HUDEP-2 (cell line): ENCODE data around the gene PLEKHG2.
A peak's percentile ranks its signal among the peaks of the same experiment; 100 is the strongest.

Source experiments
- DNase-seq, 76 experiments: peaks; one replicate each; lab custom pipeline; 2025; ENCODE audit not compliant: unreplicated experiment in 76 of 76; lab: John Stamatoyannopoulos, UW

PLEKHG2 gene

DNA sequence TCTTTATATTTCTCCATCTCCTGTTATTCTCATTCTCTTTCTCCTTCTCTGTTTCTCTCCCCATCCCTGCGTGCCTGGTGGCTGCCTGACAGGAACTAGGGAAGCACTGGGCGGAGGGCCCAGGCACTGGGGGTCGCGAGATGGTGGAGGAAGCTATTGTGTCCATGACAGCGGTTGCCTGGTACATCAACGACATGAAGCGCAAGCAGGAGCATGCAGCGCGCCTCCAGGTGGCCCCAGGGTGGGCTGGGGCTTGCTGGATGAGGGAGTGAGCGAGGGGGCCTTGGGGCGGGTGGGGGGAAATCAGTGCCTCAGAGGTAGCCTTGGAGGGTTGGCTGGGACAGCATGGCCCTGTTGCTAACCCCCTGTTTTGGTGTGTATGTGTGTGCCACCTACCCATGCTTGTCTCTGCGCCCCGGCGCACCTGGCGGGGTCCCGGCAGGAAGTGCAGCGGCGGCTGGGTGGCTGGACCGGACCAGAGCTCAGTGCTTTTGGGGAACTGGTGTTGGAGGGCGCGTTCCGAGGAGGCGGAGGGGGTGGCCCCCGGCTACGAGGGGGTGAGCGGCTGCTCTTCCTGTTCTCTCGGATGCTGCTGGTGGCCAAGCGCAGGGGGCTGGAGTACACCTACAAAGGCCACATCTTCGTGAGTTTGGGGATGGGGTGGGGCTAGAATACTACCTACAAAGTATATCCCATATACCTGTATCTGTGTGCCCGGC lies 5.2 kb downstream of the PLEKHG2 start:
- DNase-seq, result no peak

DNA sequence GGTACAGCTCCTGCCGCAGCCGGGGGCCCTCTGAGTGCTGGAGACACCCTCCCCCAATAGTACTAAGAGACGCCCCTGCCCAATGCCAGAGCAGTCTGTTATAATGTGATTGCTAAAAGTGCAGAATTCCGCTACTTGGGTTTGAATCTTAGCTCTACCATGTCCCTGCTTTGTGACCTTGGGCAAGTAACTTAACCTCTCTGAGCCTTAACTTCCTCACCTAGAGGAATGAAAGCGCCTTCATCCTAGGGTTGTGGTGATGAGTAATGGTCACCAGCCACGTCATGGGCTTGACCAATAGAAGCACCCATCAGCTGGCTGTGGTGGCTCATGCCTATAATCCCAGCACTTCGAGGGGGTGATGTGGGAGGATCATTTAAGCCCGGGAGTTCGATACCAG lies 6.5 kb downstream of the PLEKHG2 start:
- no peak for DNase-seq

DNA sequence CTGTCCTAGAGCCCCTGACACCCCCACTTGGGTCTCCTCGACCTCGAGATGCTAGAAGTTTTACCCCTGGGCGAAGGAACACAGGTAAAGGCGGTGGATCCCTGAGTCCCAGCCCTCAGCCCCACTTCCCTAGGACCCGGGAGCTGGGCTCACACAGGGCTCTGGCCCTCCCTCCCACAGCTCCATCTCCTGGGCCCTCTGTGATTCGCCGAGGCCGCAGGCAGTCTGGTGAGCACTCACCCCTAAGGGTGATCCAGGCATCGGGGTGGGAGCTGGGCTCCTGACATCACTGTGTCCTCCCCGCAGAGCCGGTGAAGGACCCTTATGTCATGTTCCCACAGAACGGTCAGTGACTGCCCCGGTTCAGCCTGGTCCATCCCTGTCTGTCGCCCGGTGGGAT lies 8.3 kb downstream of the PLEKHG2 start:
- DNase-seq, result no peak

DNA sequence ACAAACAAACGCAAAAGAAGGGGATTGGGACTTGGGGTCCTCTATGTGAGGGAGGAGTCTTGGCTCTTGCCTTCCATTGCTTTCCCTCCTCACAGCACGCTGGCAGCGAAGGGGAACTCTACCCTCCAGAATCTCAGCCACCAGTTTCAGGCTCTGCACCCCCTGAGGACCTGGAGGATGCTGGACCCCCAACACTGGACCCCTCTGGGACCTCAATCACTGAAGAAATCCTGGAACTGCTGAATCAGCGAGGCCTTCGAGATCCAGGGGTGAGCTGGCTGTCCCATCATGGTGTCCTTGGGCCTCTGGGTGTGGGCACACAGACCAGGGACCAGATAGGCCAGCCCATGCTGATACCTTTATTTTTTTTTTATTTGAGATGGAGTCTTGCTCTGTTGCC lies 9.6 kb downstream of the PLEKHG2 start:
- DNase-seq, result no peak

DNA sequence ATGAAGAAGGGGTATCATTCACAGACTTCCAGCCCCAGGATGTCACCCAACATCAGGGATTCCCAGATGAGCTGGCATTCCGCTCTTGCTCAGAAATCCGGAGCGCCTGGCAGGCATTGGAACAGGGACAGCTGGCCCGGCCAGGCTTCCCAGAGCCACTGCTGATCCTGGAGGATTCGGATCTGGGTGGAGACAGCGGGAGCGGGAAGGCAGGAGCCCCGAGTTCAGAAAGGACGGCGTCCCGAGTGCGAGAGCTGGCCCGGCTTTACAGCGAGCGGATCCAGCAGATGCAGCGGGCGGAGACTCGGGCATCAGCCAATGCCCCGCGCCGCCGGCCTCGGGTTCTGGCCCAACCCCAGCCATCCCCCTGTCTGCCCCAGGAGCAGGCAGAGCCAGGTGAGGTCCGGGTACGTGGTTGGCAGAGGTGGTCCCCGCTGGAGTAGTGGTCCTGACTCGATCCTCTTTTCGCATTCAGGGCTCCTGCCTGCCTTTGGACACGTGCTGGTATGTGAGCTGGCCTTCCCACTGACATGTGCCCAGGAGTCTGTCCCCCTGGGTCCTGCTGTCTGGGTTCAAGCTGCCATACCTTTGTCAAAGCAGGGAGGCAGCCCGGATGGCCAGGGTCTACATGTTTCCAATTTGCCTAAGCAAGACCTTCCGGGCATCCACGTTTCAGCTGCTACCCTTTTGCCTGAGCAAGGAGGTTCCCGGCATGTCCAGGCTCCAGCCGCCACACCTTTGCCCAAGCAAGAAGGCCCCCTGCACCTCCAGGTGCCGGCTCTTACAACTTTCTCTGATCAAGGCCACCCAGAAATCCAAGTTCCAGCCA lies 11.0 kb downstream of the PLEKHG2 start:
- DNase-seq, result no peak

DNA sequence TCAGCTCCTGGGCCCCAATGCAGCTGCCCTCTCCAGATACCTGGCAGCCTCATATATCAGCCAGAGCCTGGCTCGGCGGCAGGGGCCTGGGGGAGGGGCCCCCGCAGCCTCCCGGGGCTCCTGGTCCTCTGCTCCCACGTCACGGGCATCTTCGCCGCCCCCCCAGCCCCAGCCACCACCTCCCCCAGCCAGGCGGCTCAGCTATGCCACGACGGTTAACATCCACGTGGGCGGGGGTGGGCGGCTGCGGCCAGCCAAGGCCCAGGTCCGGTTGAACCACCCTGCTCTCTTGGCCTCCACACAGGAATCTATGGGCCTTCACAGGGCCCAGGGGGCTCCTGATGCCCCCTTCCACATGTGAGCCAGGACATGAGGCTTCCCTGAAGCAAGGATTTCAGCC lies 12.5 kb downstream of the PLEKHG2 start:
- DNase-seq, result no peak

DNA sequence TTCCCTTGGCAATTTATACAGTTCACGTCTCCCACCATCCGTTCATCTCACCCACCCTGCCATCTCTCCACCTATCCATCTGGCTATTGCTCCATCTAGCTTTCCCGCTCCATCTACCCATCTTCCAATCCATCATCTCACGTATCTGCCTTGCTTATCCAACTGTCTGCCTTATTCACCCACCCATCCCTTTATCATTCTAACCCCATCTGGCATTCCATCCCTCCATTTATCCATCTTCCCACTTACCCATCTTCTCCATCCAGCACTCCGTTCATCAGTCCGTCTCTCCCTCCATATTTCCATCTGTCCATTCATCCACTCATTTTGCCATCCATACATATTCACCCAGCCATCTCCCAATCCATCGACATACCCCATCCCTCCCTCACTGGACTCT lies 13.3 kb downstream of the PLEKHG2 start:
- no peak for DNase-seq

DNA sequence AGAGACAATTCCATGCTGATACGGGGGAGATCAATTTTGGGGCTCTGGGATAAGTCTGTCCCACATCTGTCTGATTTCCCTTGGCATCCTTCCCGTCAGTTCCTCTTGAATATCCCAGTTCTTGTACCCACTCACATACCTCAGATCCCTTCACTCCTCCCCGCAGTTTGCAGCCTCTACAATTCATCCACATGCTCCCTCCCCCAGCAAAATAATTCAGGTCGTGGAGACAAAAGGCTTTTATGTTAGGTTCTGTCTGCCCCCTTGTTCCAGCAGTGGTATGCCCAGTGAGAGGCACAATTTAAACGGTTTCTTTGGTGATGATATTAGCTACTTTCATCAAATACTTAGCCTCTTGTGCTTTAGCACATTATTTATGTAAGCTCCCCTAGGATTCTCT lies 13.7 kb downstream of the PLEKHG2 start:
- no peak for DNase-seq

DNA sequence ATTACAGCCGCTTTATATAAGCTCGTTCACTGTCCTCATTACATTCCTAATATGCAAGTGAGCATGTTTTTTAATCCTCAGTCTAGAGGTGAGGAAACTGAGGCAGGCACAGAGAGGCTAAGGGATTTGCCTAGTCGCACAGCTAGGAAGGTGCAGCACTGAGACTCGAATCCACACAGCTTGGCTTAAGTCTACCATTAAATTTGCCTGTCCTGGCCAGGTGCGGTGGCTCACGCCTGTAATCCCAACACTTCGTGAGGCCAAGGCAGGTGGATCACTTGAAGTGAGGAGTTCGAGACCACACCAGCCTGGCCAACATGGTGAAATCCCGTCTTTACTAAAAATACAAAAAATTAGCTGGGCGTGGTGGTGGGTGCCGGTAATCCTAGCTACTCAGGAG lies 15.2 kb downstream of the PLEKHG2 start:
- no peak for DNase-seq

DNA sequence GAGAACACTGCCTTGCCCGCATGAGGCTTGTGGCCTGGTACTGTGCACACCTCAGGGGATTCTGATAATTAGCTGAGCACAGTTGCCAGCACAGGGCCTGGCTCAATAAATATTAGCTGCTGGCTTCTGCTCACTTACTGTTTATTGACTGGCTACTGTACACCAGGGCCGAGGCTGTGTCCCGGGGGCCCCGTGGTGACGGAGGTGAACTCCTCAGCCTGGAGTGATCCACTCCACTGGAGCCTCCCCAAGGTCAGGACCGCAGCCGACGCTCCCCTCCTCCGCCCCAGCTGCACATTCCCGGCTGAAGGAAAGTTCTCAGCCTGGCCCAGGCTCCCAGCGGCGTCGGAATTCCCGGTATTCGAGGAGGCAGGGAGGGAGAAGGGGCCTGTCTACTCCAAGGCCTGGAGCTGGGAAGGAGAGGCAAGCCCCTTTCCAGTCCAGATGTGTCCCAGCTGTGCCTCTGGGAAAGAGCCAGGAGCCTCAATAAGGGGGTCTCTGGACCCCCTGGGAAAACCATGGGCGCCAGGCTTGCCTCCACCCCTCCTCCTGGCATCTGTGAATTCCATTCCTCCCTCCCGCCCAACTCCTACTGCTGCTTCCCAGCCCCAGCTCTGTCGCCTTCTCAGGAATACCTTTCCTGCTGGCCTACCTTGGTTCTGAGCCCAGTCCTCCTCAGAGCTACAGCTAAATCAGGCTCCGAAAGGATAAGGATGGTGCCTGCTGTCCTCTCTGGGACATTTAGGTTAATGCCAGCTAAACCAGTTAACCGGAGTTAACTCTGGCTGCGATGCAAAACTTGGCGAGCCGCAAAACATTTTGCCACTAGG lies 16.0 kb downstream of the PLEKHG2 start:
- DNase-seq, result no peak

DNA sequence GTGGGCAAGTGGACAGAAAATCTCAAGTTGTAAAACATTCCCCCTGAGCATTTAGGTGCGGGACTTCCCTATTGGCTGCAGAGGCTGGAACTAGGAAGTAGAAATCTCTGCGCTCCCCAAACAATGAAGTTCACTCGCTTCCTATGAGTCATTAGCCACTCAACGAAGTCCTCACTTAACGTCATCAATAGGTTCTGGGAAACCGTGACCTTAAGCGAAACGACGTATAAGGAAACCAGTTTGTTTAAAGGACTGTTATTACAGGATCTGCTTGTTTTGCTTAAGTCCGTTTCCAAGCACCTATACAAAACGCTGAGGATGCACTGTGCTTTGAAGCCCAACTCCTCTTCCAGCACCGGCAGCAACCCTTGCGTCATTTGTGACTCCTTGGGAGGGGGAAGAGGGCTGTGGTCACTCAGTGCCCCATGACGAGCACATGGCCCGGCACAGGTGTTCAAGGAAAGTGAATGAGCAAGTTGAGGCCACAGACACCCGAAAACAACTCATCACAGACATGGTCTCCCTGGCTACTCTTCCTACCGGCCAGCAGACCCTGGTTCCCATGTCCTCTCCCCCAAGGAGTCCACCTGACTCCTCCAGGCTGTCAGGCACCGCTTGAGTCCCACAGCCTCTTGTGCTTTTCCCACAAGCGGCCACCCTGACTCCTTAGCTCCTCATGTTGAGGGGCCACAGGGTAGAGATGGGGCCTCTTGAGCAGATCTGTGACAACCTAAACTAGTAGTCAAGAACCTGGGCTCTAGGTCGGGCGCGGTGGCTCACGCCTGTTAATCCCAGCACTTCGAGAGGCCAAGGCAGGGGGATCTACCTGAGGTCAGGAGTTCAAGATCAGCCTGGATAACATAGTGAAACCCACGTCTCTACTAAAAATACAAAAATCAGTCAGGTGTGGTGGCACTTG lies 18.5 kb downstream of the PLEKHG2 start:
- DNase-seq, result no peak

DNA sequence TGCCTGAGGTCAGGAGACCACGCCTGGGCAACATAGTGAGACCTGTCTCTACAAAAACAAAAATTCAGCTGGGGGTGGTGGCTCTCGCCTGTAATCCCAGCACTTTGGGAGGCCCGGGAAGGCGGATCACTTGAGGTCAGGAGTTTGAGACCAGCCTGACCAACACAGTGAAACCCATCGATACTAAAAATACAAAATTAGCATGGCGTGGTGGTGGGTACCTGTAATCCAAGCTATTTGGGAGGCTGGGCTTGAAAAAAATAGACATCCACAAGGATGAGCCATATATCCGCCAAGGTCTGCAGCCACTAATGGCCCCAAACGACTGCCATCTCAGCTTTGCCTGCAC lies 20.2 kb downstream of the PLEKHG2 start:
- DNase-seq, result no peak

DNA sequence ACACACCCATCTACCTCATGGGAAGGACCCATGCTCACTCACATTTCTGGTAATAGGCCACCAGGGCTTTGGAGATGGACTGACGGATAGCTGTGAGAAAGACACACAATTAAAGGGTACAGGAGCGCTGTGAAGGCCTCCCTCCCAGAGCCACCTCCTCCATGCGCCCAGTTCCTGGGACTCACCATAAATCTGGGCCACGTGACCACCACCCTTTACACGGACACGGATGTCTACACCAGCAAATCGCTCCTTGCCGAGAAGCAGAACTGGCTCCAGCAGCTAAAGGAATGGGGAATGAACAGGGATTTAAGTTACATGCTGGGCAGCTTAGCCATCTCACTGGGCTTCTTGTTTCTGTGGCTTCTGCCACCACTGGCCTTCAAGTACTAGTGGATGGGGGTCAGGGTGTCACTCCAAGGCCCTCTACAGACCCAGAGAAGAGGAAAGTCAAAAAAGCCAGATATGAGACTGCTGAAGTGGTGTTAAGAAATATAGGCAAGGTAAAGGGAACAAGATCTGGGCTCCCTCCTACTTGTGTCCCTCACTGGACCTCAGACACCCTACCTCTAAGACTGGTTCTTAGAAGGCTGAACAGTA lies 21.1 kb downstream of the PLEKHG2 start:
- DNase-seq, result no peak

DNA sequence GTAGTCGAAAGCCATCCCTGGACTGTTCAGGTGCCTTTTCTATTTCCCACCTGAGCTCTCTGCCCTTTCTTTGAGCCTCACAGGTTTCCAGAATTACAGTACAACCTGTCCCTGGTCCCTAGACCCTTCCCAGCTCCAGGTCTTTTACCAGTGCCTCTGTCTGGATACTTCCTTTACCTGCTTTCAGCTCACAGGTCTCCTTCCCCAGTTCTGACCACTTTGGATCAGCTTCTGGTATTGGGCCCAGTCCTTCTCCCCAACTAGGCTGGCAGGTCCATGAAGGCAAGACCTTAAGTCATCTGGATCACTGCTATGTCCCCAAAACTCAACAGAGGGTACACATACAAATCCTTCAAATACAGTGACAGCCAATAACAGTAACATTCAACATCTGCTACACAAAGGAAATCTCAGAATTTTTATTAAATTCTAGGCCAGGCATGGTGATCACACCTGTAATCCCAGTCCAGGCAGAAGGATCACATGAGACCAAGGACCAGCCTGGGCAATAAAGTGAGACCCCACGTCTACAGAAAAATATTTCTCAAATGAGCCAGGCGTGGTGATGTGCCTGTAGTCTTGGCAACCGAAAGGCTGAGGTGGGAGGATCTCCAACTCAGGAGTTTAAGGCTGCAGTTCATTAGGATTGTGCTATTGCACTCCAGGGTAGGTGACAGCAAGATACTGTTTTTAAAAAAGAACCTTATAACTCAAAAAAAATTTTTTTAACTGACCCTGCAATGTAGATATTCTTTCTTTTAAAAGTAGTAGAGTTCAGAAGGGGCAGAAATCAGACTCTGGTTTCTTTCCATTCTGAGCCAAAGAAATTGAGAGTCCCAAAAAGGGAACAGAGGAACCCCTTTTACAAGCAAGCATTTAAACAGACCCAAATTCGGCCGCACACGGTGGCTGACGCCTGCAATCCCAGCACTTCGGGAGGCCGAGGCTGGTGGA lies 21.9 kb downstream of the PLEKHG2 start:
- DNase-seq, result peak in 3 of 76 experiments; percentile 11 to 27 (median 20)

DNA sequence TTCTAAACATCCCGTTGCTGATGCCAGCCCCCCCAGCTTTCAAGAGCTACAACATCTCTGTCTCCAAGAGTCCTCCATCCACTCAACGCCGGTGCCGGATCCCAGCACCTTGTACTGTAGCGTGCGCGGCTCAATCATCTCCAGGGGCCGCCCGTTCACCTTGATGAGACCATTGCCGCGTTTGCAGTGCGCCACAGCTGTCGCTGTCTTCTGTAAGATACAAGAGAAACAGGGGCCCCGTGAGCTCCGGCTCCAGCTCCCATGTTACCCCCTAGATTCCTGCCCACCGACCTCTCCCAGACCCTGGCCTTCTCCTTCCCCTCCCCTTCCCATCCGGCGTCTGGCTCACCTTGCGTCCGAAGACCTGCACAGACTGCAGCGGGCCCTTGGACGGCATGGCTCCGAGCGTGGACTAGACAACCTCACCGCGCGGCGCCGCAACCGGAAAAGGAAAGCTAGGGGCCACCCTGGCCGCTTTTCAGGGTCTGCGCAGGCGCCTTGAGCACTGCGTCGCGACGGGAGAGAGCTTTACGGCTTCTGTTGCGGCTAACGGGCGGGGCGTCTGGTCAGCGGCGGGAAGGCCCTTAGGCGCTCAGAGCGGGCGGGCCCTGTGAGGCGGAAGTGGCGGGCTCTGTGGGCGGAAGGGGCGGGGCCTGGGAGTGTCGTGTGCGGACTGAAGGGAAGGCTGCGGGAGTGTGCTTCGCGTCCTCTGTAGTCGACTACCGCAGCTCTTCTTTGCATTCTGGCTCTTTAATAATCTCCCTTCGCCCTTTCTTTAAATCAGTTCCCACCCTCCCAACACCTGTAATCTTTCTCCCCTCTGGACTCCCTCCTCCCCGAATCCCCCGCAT lies 23.3 kb downstream of the PLEKHG2 start, which contains the start of gene RPS16:
RPS16 (minus strand) TSS at position 451 of the 851 bp plus-strand sequence; CDS start at position 397, 54 bp downstream.
- DNase-seq, result peak; percentile 69 to 100 (median 99)

DNA sequence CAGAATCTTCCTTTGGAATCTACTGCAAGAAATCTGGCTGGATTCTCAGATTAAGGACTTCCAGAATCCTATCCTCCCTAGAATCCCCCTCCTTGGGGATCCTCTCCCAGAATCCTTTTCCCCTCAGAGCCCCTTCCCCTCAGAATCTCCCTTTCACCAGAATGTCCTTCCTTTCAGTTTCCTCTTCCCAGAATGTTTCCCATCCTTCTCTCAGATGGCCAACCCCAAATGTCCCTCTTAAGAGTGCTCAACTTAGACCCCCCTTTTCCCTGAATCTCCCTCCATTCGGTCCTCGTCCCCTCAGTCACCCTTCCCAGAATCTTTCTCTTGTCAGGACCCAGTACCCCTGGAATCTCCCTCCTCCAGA lies 23.9 kb downstream of the PLEKHG2 start:
- DNase-seq, result no peak

DNA sequence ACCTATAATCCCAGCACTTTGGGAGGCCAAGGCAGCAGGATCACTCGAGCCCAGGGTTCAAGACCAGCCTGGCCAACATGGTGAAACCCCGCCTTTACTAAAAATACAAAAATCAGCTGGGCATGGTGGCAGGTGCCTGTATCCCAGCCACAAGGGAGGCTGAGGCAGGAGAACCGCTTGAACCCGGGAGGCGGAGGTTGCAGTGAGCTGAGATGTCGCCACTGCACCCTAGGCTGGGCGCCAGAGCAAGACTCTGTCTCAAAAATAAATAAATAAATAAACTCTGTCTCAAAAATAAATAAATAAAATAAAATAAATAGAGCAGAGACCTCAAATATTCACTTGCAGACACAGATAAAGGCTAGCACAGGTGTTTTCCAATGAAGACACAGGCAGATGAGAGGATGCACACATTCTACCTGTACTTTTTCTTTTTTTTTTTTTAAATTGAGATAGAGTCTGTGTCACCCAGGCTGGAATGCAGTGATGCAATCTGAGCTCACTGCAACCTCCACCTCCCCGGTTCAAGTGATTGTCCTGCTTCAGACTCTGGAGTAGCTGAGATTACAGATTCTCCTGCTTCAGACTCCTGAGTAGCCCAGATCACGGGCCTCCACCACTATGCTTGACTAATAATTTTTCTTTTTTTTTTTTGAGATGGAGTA lies 25.9 kb downstream of the PLEKHG2 start:
- no peak for DNase-seq
